Pons (tissue), 1 donor: ENCODE measurements around the gene INTS12.
A peak's percentile ranks its signal among the peaks of the same experiment; 100 is the strongest.
"Not testable (repeated sequence)": the region's sequence is repeated elsewhere in the genome, so short reads cannot be mapped to it uniquely, and the experiment has no call there.

Experiments
- DNase-seq: peaks from one replicate; pipeline ENCODE4 v3.0.0-alpha.2; 2016; ENCODE audit warnings: low spot score

INTS12 gene

GRCh38 chr4:105708181-105709080, at the start of gene INTS12, which contains the start of gene GSTCD:
INTS12 (minus strand) TSS chr4:105708689; CDS start chr4:105700005, 8,684 bp downstream.
GSTCD (plus strand) TSS chr4:105708784; CDS start chr4:105717614, 8,830 bp downstream.
- peak; percentile 91 for DNase-seq

DNA sequence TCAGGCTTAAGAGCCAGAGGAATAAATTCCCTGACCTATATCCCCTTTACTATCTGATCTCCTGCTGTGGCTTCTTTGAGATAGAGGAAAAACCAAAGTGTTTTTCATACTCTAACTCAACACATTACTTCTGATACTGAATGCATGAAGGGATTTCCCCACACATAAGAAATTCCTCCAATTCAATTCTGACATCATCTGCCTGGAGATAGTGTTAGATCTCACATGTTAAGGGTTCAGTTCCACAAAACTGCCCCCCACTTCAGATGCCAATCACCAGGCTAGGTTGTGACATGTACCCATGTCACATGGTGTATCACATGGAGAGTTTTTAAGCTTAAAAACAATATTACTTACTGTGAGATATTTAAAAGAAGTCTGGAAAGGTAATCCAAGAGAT, 46.9 kb upstream of the INTS12 start:
- no peak for DNase-seq

DNA sequence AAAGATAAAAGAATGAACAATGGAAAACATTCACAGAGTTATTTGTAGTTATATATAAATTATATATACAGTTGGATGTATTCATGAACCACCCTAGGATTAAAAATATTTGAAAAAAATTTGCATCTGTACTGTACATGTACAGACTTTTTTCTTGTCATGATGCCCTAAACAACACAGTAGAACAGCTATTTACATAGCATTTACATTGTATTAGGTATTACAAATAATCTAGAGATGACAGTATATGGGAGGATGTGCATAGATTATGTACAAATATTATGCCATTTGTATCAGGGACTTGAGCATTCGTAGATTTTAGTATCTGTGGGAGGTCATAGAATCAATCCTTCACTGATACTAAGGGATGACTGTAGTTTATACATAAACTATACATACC, 44.9 kb upstream of the INTS12 start:
- DNase-seq = no peak

GRCh38 chr4:105751718-105752299, 43.3 kb upstream of the INTS12 start:
- no peak for DNase-seq

DNA sequence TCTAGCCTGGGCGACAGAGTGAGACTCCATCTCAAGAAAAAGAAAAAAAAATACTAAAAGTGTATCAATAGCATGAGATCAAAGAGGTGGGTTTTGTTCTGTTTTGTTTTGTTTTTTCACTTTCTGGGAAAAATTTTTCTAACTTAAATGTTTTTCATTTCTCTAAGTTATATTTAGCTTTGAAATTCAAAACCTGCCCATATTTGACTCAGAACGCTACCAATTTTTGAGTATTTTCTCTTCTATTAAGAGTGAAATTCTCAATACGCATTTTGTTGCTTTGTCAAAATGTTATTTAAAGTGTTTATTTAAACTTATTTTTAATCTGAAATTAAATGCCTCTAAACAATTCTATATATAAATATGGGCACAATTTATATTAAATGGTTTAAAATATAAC, 39.7 kb upstream of the INTS12 start:
- DNase-seq = no peak

DNA sequence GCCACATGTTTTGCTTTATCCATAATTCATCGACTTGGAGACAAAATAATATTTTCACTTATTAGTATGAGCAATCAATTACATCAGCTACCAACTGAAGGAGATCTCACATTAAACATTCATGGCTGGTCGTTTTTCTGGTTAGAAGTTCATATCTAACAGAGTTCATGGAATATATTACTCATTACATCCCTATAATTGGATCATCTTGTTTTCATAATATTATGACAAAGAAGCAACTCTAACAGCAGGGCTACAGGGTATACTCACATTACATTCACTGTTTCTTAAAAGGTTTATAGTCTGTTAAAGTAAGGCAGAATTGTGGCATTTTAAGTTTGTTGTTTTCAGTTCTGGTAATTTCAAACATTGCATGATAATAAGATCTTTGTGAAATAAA, 33.1 kb upstream of the INTS12 start:
- DNase-seq = no peak

DNA sequence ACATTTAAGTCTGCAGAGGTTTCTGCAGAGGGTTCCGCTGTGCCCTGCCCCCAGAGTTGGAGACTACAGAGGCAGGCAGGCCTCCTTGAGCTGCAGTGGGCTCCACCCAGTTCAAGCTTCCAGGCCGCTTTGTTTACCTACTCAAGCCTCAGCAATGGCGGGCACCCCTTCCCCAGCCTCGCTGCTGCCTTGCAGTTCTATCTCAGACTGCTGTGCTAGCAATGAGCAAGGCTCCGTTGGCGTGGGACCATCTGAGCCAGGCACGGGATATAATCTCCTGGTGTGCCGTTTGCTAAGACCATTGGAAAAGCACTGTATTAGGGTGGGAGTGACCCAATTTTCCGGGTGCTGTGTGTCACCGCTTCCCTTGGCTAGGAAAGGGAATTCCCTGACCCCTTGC, 26.7 kb upstream of the INTS12 start:
- DNase-seq = not testable (repeated sequence)

DNA sequence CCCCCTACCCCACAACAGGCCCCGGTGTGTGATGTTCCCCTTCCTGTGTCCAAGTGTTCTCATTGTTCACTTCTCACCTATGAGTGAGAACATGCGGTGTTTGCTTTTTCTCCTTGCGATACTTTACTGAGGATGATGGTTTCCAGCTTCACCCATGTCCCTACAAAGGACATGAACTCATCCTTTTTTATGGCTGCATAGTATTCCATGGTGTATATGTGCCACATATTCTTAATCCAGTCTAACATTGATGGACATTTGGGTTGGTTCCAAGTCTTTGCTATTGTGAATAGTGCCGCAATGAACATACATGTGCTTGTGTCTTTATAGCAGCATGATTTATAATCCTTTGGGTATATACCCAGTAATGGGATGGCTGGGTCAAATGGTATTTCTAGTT, 21.4 kb upstream of the INTS12 start:
- not testable (repeated sequence) for DNase-seq

DNA sequence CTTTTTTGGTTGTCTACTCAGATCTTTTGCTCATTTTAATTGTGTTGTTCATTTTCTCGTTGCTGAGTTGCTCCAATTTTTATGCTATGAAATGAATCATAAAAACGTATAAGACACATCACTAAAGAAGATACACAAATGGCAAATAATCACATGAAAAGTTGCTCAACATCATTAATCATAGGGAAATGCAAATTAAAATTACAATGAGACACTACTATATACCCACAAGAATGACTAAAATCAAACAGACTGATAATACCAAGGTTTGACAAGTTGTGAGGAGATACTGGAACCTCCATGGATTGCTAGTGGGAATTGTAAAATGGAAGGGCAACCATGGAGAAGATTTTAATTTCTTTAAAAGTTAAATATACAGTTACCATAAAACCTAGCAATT, 17.1 kb upstream of the INTS12 start:
- DNase-seq = no peak

DNA sequence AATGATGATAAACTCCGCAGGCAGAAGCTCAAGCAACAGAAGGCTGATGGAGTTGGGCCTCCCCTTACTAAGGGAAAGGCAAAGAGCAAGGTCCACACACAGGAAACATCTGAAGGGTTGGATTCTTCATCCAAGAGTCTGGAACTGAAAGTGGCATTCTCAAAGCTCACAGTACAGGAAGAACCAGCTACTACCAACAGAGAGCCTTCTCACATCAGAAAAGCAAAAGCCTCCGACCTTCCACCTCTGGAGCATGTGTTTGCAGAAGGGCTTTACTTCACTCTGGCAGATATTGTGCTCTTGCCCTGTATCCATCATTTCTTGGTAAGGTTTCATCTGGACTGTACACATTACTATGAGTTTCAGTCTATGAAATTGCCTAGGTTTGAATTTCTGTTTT, 10.7 kb upstream of the INTS12 start:
- DNase-seq = no peak

DNA sequence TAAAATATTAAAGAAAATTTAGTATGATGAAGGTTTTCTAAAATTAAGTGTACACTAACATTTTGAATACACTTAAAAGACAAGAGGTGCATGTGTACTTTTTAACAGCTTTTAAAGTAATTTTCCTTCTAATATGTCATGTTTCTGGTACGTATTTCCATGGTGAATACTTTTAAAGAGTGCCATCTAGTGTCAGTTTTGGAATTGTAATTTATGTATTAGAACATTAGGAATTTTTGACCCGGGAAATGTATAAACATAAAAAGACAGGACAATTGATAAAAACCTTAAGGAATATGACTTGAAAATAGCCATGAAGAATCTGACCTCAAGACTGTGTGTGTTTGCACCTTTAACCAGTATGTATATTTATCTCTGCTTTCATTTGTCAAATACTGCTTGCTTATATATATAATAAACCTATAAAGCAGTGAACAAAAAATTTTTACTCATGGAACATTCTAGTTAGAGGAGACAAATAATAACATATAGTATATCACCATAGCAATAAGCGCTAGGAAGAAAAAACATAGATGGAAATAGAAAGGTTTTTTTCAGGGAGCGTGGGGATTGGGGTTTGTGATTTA, 7.3 kb upstream of the INTS12 start:
- DNase-seq = peak; percentile 72

- DNase-seq = no peak
Observed at GRCh38 chr4:105714932-105715331, 6.4 kb upstream of the INTS12 start.

- peak; percentile 49 for DNase-seq
Observed at GRCh38 chr4:105714071-105714521, 5.6 kb upstream of the INTS12 start.

DNA sequence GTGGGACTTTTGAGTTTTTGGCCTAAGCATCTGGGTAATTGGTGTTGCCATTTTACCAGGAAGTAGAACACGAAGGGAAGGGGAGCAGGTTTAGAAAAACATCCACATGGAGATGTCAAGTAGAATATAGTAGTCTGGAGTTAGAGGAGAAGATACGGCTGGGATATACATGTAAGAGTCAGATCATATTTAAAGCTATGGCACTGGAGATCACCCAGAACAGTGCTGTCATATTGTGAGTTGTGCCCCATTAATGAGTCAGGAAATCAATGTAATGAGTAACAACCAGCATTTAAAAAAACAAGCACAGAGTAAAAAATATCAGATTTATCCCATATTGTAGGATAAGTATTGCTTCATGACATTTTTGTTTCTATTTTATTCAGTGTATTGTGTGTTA, 4.3 kb upstream of the INTS12 start:
- no peak for DNase-seq

DNA sequence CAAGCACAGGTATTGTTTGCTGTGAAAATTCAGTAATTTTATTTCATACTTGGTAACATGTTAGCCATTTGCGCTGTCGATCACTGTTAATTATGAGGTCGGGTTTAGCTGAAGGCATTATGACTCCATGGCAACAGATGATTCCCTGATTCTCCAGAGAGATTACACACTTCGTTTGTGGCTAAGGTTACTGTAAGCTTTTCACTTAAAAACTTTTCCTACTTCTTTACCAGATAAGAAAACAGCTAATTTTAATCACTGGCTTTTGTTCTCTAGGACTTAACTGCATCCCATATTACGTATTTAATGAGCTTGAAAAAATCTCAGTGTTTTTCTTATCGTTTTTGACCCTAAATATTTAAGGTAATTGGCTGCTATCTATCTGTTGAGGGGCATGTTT, 2.2 kb upstream of the INTS12 start:
- DNase-seq = no peak

DNA sequence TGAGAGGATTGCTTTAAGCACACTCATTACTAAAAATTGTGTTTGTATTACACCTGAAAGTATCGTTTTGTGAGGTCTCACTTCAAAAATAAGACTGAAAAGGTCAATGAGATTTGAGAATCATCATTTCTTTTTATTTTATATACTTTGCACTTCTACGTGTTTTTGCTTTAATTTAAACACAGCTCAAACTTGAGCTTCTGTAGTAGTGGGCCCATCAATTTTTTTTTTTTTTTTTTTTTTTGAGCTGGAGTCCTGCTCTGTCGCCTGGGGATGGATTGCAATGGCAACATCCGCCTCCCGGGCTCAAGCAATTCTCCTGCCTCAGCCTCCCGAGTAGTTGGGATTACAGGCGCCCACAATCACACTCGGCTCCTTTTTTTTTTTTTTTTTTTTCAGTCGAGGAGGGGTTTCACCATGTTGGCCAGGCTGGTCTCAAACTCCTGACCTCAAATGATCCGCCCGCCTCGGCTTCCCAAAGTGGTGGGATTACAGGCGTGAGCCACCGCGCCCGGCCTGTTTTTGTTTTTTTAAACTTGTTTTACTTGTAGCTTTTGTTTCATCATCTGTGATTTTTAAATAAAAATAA, 1.6 kb upstream of the INTS12 start:
- no peak for DNase-seq

- no peak for DNase-seq
Observed at GRCh38 chr4:105709081-105709450, 577 bp upstream of the INTS12 start.

DNA sequence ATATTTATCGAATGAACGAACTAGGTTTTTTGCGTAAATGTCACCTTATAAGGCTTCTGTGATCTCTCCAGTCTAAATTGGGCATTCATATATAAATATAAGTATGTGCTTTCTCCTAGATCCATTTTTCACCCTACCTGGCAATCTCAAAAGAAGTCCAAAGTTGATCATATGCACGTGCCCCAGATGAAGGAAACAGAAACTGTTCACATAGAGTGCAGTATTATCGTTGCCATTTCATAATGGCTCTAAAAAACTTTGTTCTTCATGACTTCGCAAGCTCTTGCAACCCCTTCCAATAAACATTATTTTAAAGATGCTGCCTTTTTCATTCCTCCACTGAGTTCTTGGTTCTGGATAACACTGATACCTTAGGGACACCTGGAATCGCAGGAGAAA, 708 bp downstream of the INTS12 start:
- DNase-seq = no peak

- no peak for DNase-seq
Observed at GRCh38 chr4:105698607-105699006, 9.9 kb downstream of the INTS12 start.

DNA sequence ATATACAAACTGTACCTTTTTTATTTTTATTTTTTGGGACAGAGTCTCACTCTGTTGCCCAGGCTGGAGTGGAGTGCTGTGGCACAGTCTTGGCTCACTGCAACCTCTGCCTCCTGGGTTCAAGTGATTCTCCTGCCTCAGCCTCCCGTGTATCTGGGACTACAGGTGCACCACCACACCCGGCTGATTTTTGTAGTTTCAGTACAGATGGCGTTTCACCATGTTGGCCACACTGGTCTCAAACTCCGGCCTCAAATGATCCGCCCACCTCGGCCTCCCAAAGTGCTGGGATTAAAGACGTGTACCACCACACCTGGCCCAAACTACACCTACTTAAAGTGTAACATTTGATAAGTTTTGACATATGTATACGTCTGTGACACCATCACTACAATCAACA, 12.7 kb downstream of the INTS12 start:
- not testable (repeated sequence) for DNase-seq

DNA sequence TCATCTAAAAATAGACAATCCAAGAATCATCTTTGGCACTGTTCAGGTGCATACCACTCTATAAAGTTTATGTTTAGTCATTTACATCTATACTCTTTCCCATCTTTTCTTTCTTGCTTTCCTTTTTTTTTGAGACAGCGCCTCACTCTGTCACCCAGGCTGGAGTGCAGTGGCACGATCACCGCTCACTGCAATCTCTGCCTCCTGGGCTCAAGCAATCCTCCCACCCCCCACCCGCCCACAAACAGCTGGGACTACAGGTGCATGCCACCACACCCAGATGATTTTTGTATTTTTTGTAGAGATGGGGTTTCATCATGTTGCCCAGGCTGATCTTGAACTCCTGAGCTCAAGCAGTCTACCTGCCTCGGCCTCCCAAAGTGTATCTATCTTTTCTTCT, 13.7 kb downstream of the INTS12 start:
- DNase-seq = not testable (repeated sequence)

DNA sequence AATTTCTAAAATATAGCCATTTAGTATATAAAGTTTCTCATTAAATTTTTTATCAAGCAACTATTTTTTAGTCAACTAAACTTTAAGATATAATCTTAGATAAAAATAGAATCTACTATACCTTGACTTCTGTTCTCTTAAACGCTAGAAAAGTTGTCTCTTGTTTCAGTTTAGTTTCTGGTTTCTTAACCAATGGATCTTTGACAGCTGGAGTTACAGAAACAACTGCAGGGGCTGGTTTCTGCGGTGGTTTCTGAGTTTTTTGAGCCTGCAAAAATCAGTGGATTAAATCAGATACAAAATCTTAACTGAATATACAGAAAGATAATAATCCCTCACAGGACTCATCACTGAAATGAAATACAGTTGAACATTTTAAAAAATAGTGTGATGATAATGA, 21.9 kb downstream of the INTS12 start:
- no peak for DNase-seq

GRCh38 chr4:105683038-105683437, 25.5 kb downstream of the INTS12 start:
- DNase-seq = no peak
